HEK293T (cell line): ENCODE data around the gene SLC24A4.

Experiments used
- ARNT ChIP-seq: fragments of 450-650 bp; IDR thresholded peaks from 2 replicates; pipeline ENCODE4 v1.6.1; 2017; ENCODE audit warnings: mild to moderate bottlenecking
- BHLHE40 ChIP-seq: fragments of 450-650 bp; IDR thresholded peaks from 2 replicates; pipeline ENCODE4 v1.6.1; 2016; ENCODE audit warnings: mild to moderate bottlenecking, moderate library complexity, borderline replicate concordance
- CTBP1 ChIP-seq: fragments of 450-650 bp; IDR thresholded peaks from 2 replicates; pipeline ENCODE4 v1.6.1; 2016; ENCODE audit warnings: borderline replicate concordance
- FOXA1 ChIP-seq: fragments of 450-650 bp; IDR thresholded peaks from 2 replicates; pipeline ENCODE4 v1.6.1; 2016; ENCODE audit warnings: mild to moderate bottlenecking
- FOXK2 ChIP-seq: fragments of 450-650 bp; IDR thresholded peaks from 2 replicates; pipeline ENCODE4 v1.6.1; 2016; ENCODE audit warnings: mild to moderate bottlenecking
- FOXM1 ChIP-seq: fragments of 450-650 bp; IDR thresholded peaks from 2 replicates; pipeline ENCODE4 v1.6.1; 2017; ENCODE audit warnings: mild to moderate bottlenecking, borderline replicate concordance
- HDGF ChIP-seq: fragments of 450-650 bp; IDR thresholded peaks from 2 replicates; pipeline ENCODE4 v1.6.1; 2017; ENCODE audit warnings: antibody characterized with exemption, borderline replicate concordance
- LEF1 ChIP-seq: fragments of 450-650 bp; IDR thresholded peaks from 2 replicates; pipeline ENCODE4 v1.6.1; 2017; ENCODE audit warnings: mild to moderate bottlenecking, borderline replicate concordance
- NFRKB ChIP-seq: fragments of 450-650 bp; IDR thresholded peaks from 2 replicates; pipeline ENCODE4 v1.6.1; 2016; ENCODE audit warnings: mild to moderate bottlenecking, moderate library complexity
- PKNOX1 ChIP-seq: fragments of 450-650 bp; IDR thresholded peaks from 2 replicates; pipeline ENCODE4 v1.6.1; 2016
- SP1 ChIP-seq: fragments of 450-650 bp; IDR thresholded peaks from 2 replicates; pipeline ENCODE4 v1.6.1; 2017
- SUZ12 ChIP-seq: fragments of 450-650 bp; IDR thresholded peaks from 2 replicates; pipeline ENCODE4 v1.6.1; 2016; ENCODE audit warnings: mild to moderate bottlenecking
- TARDBP ChIP-seq: fragments of 450-650 bp; IDR thresholded peaks from 2 replicates; pipeline ENCODE4 v1.6.1; 2016
- ZNF384 ChIP-seq: fragments of 450-650 bp; IDR thresholded peaks from 2 replicates; pipeline ENCODE4 v1.6.1; 2016

- no peak for TF ChIP-seq SP1
- no peak for TF ChIP-seq PKNOX1
- TF ChIP-seq CTBP1 = no peak
- TF ChIP-seq HDGF = no peak
- no peak for TF ChIP-seq FOXK2
- no peak for TF ChIP-seq FOXM1
- no peak for TF ChIP-seq TARDBP
- no peak for TF ChIP-seq BHLHE40
- no peak for TF ChIP-seq LEF1
- TF ChIP-seq SUZ12 = no peak
- no peak for TF ChIP-seq NFRKB
- TF ChIP-seq FOXA1 = no peak
- no peak for TF ChIP-seq ZNF384
- no peak for TF ChIP-seq ARNT
These were observed 123.8 kb downstream of the SLC24A4 start for GRCh38 chr14:92446771-92447170.
